Kidney (tissue), 22 donors: Measurements from ENCODE around the gene NEK7. TPM values are rescaled to one million over a fixed set of nuclear protein-coding genes. Genes with fewer than 3 reads are reported as not detected.

Experiments
- DNase-seq, 5 donors: peaks; one replicate each; pipeline ENCODE4 v3.0.0-alpha.2; 2013 to 2020
- FAIRE-seq: peaks from 2 replicates; lab custom pipeline; 2012; peaks lifted over from hg19 to GRCh38; lab: Jason Lieb, UNC
- H3K27ac ChIP-seq, 2 donors: one replicate each; pipeline ENCODE4 v1.7.0; 2013; ENCODE audit warnings: low read depth in 2 of 2, low read length in 2 of 2, inconsistent platforms in 1 of 2
- H3K27me3 ChIP-seq: one replicate; pipeline ENCODE4 v1.7.1; 2013; ENCODE audit warnings: low read length, inconsistent platforms; ENCODE audit not compliant: control insufficient read depth, insufficient read depth
- H3K36me3 ChIP-seq, 3 donors: one replicate each; pipeline versions ENCODE4 v1.7.0 to v1.7.1; 2013; ENCODE audit warnings: low read length in 3 of 3, control low read depth in 1 of 3, inconsistent platforms in 1 of 3; ENCODE audit not compliant: insufficient read depth in 3 of 3, control insufficient read depth in 2 of 3
- H3K4me1 ChIP-seq, 3 donors: one replicate each; pipeline versions ENCODE4 v1.7.0 to v1.7.1; 2013; ENCODE audit warnings: low read length in 3 of 3, inconsistent platforms in 1 of 3, low read depth in 1 of 3; ENCODE audit not compliant: control insufficient read depth in 2 of 3, insufficient read depth in 2 of 3
- H3K4me3 ChIP-seq, 3 donors: one replicate each; pipeline versions ENCODE4 v1.7.0 to v1.8.1; 2013; ENCODE audit warnings: low read length in 3 of 3, control low read depth in 1 of 3, inconsistent platforms in 1 of 3
- H3K9ac ChIP-seq, 3 donors: one replicate each; pipeline versions ENCODE4 v1.7.0 to v1.7.1; 2013; ENCODE audit warnings: low read length in 3 of 3, control low read depth in 1 of 3, inconsistent platforms in 1 of 3
- H3K9me3 ChIP-seq, 3 donors: one replicate each; pipeline versions ENCODE4 v1.7.0 to v1.7.1; 2013; ENCODE audit warnings: low read length in 3 of 3, control low read depth in 1 of 3, inconsistent platforms in 1 of 3; ENCODE audit not compliant: control insufficient read depth in 2 of 3, insufficient read depth in 1 of 3
- intact Hi-C: fragments of 100-400 bp; cut with DNase I; formaldehyde crosslinking; loops from one replicate; pipeline ENCODE4 v1.11.1; 2022
- long read RNA-seq, 10 donors: library from polyadenylated mRNA in 1 of 10; unstranded in 1 of 10; transcript quantifications; one replicate each; pipeline ENCODE4 v2.0.0 and lab custom pipeline, GENCODE V29; 2021 to 2026
- polyA plus RNA-seq: library from polyadenylated mRNA; stranded (reverse); fragments of 350-450 nt; fragmentation: Illumina TruSeq; extraction: RNeasy Lipid Tissue Mini Kit (QIAGEN cat#74804); gene quantifications from one replicate; pipeline ENCODE4 v1.2.3, GENCODE V29; 2014; ENCODE audit warnings: low read depth, low replicate concordance; ENCODE audit not compliant: insufficient read depth
- total RNA-seq: library from RNA; stranded (reverse); fragmentation: NEBNext Ultra II Directional; extraction: Animal tissue kit (Norgen Biotek cat#: 25700); gene quantifications from one replicate; pipeline ENCODE4 v1.2.1, GENCODE V29; 2021
- TF ChIP-seq, protein P1 (sequence below): IDR thresholded peaks from 3 replicates; pipeline ENCODE4 v1.5.1; 2012; ENCODE audit warnings: mild to moderate bottlenecking, moderate library complexity, borderline replicate concordance; ENCODE audit not compliant: insufficient read depth; ENCODE audit errors: extremely low read depth
- donor health status: control.
- donor health status: control.
- donor health status: control.
- donor health status: control.
- donor health status: control.
- donor health status: DM: yes; HTN: yes; CAD: no.
- donor health status: Normal renal cell carcinoma (clear cell type).

NEK7 gene
- total RNA-seq (65.5 TPM), polyA plus RNA-seq (17.3 TPM)
- long read RNA-seq, donor 1, full-length matches to known transcripts = 5 of 54 reads
- long read RNA-seq, donor 1, partial matches to known transcripts = 49 of 54 reads
- long read RNA-seq, donor 1, other reads (novel, unspliced or antisense) = 0 of 54 reads
- long read RNA-seq, donor 2, full-length matches to known transcripts = 3 of 71 reads
- long read RNA-seq, donor 2, partial matches to known transcripts = 68 of 71 reads
- long read RNA-seq, donor 2, other reads (novel, unspliced or antisense) = 0 of 71 reads
- long read RNA-seq, donor 3, full-length matches to known transcripts = 12 of 12 reads
- long read RNA-seq, donor 3, partial matches to known transcripts = 0 of 12 reads
- long read RNA-seq, donor 3, other reads (novel, unspliced or antisense) = 0 of 12 reads
- long read RNA-seq, donor 4, full-length matches to known transcripts = 8 of 8 reads
- long read RNA-seq, donor 4, partial matches to known transcripts = 0 of 8 reads
- long read RNA-seq, donor 4, other reads (novel, unspliced or antisense) = 0 of 8 reads
- long read RNA-seq, donor 5, full-length matches to known transcripts = 2 of 2 reads
- long read RNA-seq, donor 5, partial matches to known transcripts = 0 of 2 reads
- long read RNA-seq, donor 5, other reads (novel, unspliced or antisense) = 0 of 2 reads
- long read RNA-seq, donor 6, full-length matches to known transcripts = 7 of 86 reads
- long read RNA-seq, donor 6, partial matches to known transcripts = 79 of 86 reads
- long read RNA-seq, donor 6, other reads (novel, unspliced or antisense) = 0 of 86 reads
- long read RNA-seq, donor 7, full-length matches to known transcripts = 45 of 65 reads
- long read RNA-seq, donor 7, partial matches to known transcripts = 5 of 65 reads
- long read RNA-seq, donor 7, other reads (novel, unspliced or antisense) = 15 of 65 reads
- long read RNA-seq, donor 8, full-length matches to known transcripts = 5 of 5 reads
- long read RNA-seq, donor 8, partial matches to known transcripts = 0 of 5 reads
- long read RNA-seq, donor 8, other reads (novel, unspliced or antisense) = 0 of 5 reads
- long read RNA-seq, donor 9, full-length matches to known transcripts = 5 of 5 reads
- long read RNA-seq, donor 9, partial matches to known transcripts = 0 of 5 reads
- long read RNA-seq, donor 9, other reads (novel, unspliced or antisense) = 0 of 5 reads
- long read RNA-seq, donor 10, full-length matches to known transcripts = 4 of 4 reads
- long read RNA-seq, donor 10, partial matches to known transcripts = 0 of 4 reads
- long read RNA-seq, donor 10, other reads (novel, unspliced or antisense) = 0 of 4 reads

DNA sequence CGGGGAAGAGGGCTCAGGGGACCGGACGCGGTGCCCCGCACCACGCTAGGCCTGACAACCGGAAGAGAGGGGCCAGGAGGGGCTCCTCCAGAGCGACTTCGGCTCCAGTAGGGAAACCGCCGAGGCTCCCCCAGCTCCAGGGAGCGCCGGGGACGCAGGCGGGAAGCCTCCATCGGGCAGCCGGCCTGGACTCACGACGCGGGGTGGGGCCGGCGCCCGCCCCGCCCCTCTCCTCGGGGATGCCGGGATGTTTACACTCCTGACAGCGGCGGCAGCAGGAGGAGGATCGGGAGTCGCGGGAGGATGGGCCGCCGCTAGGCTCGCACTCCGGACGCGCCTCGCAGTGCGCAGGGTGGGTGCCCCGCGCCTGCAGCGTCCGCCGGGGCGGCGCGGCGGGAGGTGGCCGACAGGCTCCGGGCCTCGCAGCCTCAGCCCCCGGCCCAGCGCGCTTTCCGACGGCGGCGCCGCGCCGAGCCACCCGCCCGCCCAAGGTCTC lies at the start of gene NEK7:
Gene NEK7 (plus strand): TSS at position 254 of the 496 bp plus-strand sequence. CDS start 75,583 bp downstream, outside the sequence.
- no peaks in the 10 kb centered on the region for H3K27me3 ChIP-seq
- intact Hi-C loops = no loop called here
- DNase-seq (peak; percentile 85 to 96 (median 91)), FAIRE-seq (no peak)
- peak within 1 kb of the TSS; percentile 78 to 95 (median 84) for H3K4me3 ChIP-seq
- TF ChIP-seq, protein P1, sequence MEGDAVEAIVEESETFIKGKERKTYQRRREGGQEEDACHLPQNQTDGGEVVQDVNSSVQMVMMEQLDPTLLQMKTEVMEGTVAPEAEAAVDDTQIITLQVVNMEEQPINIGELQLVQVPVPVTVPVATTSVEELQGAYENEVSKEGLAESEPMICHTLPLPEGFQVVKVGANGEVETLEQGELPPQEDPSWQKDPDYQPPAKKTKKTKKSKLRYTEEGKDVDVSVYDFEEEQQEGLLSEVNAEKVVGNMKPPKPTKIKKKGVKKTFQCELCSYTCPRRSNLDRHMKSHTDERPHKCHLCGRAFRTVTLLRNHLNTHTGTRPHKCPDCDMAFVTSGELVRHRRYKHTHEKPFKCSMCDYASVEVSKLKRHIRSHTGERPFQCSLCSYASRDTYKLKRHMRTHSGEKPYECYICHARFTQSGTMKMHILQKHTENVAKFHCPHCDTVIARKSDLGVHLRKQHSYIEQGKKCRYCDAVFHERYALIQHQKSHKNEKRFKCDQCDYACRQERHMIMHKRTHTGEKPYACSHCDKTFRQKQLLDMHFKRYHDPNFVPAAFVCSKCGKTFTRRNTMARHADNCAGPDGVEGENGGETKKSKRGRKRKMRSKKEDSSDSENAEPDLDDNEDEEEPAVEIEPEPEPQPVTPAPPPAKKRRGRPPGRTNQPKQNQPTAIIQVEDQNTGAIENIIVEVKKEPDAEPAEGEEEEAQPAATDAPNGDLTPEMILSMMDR = no peak
- H3K27ac ChIP-seq = peak within 1 kb of the TSS; percentile 94 to 99
- no peaks in the 10 kb centered on the region for H3K9me3 ChIP-seq
- peak within 1 kb of the TSS; percentile 66 to 75 (median 70) for H3K9ac ChIP-seq
- H3K36me3 ChIP-seq = no peaks in the 10 kb centered on the region
- H3K4me1 ChIP-seq = peaks cover 8 to 10% (median 9%) of the 10 kb centered on the region in 3 donors

DNA sequence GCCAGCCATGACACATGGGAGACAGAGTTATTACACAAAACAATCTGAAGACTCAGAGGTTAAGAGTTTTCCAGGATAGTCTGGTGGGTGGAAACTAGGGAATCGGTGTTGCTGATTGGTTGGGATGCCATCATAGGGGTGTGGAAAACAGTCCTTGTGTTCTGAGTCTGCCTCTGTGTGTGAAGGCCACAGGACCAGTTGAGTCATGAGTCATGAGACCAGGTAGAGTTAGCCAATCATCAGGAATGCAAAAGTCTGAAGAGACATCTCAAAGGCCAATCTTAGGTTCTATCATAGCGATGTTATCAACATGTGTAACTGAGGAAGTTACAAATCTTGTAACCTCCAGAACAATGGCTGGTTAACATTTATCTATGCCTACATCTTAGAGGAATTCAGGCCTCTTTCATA lies 49.7 kb upstream of the NEK7 start:
- H3K4me1 ChIP-seq = no peaks in the 10 kb centered on the region
- FAIRE-seq (no peak), DNase-seq (no peak)
- no peaks in the 10 kb centered on the region for H3K27me3 ChIP-seq
- no peak overlapping the region for H3K4me3 ChIP-seq
- H3K27ac ChIP-seq = no peak overlapping the region
- no peaks in the 10 kb centered on the region for H3K9me3 ChIP-seq
- H3K36me3 ChIP-seq = no peaks in the 10 kb centered on the region
- no peak overlapping the region for H3K9ac ChIP-seq
- TF ChIP-seq, protein P1 = no peak
- intact Hi-C loops = no loop called here

DNA sequence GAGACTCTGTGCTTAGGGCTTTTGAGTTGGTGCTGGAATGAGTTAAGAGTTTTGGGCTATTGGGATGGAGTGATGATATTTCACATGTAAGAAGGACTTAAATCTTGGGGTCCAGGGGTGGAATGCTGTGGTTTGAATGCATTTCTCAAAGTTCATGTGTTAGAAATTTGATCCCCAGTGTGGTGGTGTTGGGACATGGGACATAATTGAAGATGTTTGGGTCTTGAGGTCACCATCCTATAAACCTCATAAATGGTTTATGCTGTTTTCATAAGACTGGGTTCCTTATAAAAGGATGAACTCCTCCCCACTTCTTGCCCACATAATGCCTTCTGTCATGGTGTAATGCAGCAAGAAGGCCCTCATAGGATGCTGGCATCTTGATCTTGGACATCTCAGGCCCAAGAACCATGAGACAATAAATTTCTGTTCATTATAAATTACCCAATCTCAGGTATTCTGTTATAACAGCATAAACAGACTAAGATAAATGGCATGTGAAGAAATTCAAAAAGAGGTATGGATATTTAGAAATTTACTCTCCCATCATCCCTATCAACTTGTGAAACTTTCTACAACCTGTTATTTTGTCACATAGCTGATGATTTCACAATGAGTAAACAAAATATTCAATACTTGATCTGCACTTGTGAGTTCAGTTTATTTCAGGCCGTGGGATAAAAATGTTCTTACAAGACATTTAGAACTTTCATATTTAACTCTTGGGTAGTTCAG lies 48.0 kb upstream of the NEK7 start:
- H3K9ac ChIP-seq = no peak overlapping the region
- no peaks in the 10 kb centered on the region for H3K9me3 ChIP-seq
- no peaks in the 10 kb centered on the region for H3K4me1 ChIP-seq
- DNase-seq = no peak
- TF ChIP-seq, protein P1 = no peak
- no peak overlapping the region for H3K27ac ChIP-seq
- H3K36me3 ChIP-seq = no peaks in the 10 kb centered on the region
- intact Hi-C loops = no loop called here
- H3K27me3 ChIP-seq = no peaks in the 10 kb centered on the region
- H3K4me3 ChIP-seq = no peak overlapping the region
- FAIRE-seq = no peak
